Fibroblast of lung (primary cell): ENCODE measurements around the gene LAMB3.

Experiments used
- CTCF ChIP-seq, 2 donors: IDR thresholded peaks in 1 of 2; conservative IDR thresholded peaks in 1 of 2; 1 replicate in 1 of 2; 2 replicates in 1 of 2; pipeline ENCODE4 v1.5.1; 2011 to 2012; ENCODE audit warnings: low read length in 2 of 2, control low read depth in 1 of 2, inconsistent platforms in 1 of 2, low read depth in 1 of 2, mild to moderate bottlenecking in 1 of 2
- EZH2 ChIP-seq: IDR thresholded peaks from 2 replicates; pipeline ENCODE4 v1.5.1; 2012; ENCODE audit warnings: low read length, control low read depth, mild to moderate bottlenecking; ENCODE audit errors: missing control alignments

- TF ChIP-seq CTCF (conservative IDR thresholded peaks at IDR 0.05 in 1 of 2, IDR thresholded peaks at IDR 0.05 in 1 of 2; ENCODE audit: low read depth in 1 of 2, low read length in 2 of 2) (no peak), EZH2 (no peak)
Observed at GRCh38 chr1:209609041-209609790, 43.0 kb downstream of the LAMB3 start.
